Measurements from ENCODE around the gene ATP5PB. TPM values are rescaled to one million over a fixed set of nuclear protein-coding genes. Genes with fewer than 3 reads are reported as not detected.

The ATP5PB gene, protein sequence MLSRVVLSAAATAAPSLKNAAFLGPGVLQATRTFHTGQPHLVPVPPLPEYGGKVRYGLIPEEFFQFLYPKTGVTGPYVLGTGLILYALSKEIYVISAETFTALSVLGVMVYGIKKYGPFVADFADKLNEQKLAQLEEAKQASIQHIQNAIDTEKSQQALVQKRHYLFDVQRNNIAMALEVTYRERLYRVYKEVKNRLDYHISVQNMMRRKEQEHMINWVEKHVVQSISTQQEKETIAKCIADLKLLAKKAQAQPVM
- total RNA-seq (100 to 1,000 TPM in 3 of 5 donors, 10 to 100 TPM in 2; 21.6 to 362 (median 190) TPM), polyA plus RNA-seq (100 to 1,000 TPM; 207 to 373 (median 332) TPM)
- long read RNA-seq, donor 1, transcript ATP5PB-202 (7 exons, 3,156 nt), result major isoform, 29 of 48 reads
- long read RNA-seq, donor 1, partial matches to known transcripts, result 19 of 48 reads
- long read RNA-seq, donor 1, other reads (novel, unspliced or antisense), result 0 of 48 reads
- long read RNA-seq, donor 2, transcript ATP5PB-202 (7 exons, 3,156 nt), result major isoform, 43 of 54 reads
- long read RNA-seq, donor 2, partial matches to known transcripts, result 10 of 54 reads
- long read RNA-seq, donor 2, other reads (novel, unspliced or antisense), result 0 of 54 reads
- long read RNA-seq, donor 3, transcript ATP5PB-202 (7 exons, 3,156 nt), result major isoform, 47 of 55 reads
- long read RNA-seq, donor 3, partial matches to known transcripts, result 6 of 55 reads
- long read RNA-seq, donor 3, other reads (novel, unspliced or antisense), result 0 of 55 reads
- long read RNA-seq, donor 4, transcript ATP5PB-202 (7 exons, 3,156 nt), result major isoform, 9 of 9 reads
- long read RNA-seq, donor 4, partial matches to known transcripts, result 0 of 9 reads
- long read RNA-seq, donor 4, other reads (novel, unspliced or antisense), result 0 of 9 reads
- long read RNA-seq, donor 5, transcript ATP5PB-202 (7 exons, 3,156 nt), result major isoform, 60 of 91 reads
- long read RNA-seq, donor 5, partial matches to known transcripts, result 9 of 91 reads
- long read RNA-seq, donor 5, other reads (novel, unspliced or antisense), result 18 of 91 reads
- long read RNA-seq, donor 6, result 0 reads
- long read RNA-seq, donor 7, transcript ATP5PB-202 (7 exons, 3,156 nt), result major isoform, 113 of 136 reads
- long read RNA-seq, donor 7, partial matches to known transcripts, result 23 of 136 reads
- long read RNA-seq, donor 7, other reads (novel, unspliced or antisense), result 0 of 136 reads
- long read RNA-seq, donor 8, transcript ATP5PB-202 (7 exons, 3,156 nt), result major isoform, 93 of 107 reads
- long read RNA-seq, donor 8, partial matches to known transcripts, result 7 of 107 reads
- long read RNA-seq, donor 8, other reads (novel, unspliced or antisense), result 5 of 107 reads
- long read RNA-seq, donor 9, transcript ATP5PB-202 (7 exons, 3,156 nt), result major isoform, 93 of 151 reads
- long read RNA-seq, donor 9, partial matches to known transcripts, result 56 of 151 reads
- long read RNA-seq, donor 9, other reads (novel, unspliced or antisense), result 0 of 151 reads
- long read RNA-seq, donor 10, transcript ATP5PB-202 (7 exons, 3,156 nt), result major isoform, 41 of 41 reads
- long read RNA-seq, donor 10, partial matches to known transcripts, result 0 of 41 reads
- long read RNA-seq, donor 10, other reads (novel, unspliced or antisense), result 0 of 41 reads

DNA sequence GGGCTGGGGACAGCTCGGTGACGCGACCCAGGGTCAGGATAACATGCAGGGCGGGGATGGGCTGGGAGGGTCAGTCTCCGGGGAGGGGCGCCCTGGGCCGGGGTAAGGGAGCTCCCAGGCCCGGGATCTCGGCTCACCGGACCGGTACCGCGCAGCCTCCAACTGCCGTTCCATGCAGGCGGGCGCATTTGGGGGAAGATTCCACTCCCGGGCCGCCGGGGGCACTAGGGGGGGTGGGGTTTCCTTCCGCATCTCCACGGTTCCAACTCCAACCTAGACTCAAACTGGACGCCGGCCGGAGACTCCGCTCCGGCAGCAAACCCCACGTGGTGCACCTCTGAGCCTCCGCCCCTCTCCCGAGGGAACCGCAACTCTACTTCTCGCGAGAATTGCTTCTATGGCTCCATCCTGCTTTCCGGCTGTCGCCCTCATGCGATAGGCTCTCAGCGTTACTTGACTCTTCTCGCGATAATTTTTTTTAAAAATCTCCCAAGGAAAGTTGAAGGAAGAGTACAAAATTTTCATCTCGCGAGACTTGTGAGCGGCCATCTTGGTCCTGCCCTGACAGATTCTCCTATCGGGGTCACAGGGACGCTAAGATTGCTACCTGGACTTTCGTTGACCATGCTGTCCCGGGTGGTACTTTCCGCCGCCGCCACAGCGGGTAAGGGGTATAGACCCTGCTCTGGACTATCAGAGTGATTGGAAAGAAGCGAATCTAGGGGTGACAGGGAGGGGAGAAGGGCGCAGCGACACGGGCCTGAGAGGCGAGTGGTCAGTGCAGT is at the start of gene ATP5PB, which contains the start of gene WDR77:
ATP5PB (plus strand) TSS at position 547 of the 785 bp plus-strand sequence; CDS start at position 625, 78 bp downstream.
WDR77 (minus strand) TSS at position 339 of the 785 bp plus-strand sequence; CDS start at position 252, 87 bp downstream.
- Histone ChIP-seq H3K4me1 (peaks cover 41 to 78% (median 62%) of the 10 kb centered on the region in 4 donors), H3K27me3 (no peaks in the 10 kb centered on the region), H3K9me3 (no peaks in the 10 kb centered on the region), H3K4me3 (peak within 1 kb of the TSS; percentile 88 to 94 (median 90)), H3K36me3 (peaks cover 5 to 48% (median 34%) of the 10 kb centered on the region in 4 donors), H3K27ac (peak within 1 kb of the TSS; percentile 90 to 95 (median 90))
- WGBS, 5 donors, result 0 to 1% (median 0%) methylated on average over 35 to 54 of the region's 54 CpGs
- DNase-seq, result peak; percentile 94 to 99
- intact Hi-C loops (cut with DNase I; ENCODE audit: low total_unique reads), result no loop called here
- TF ChIP-seq EP300 (IDR thresholded peaks at IDR 0.05) (no peak), POLR2AphosphoS5 (IDR thresholded peaks at IDR 0.05) (peak in 2 of 3 donors; percentile 24 to 68)

DNA sequence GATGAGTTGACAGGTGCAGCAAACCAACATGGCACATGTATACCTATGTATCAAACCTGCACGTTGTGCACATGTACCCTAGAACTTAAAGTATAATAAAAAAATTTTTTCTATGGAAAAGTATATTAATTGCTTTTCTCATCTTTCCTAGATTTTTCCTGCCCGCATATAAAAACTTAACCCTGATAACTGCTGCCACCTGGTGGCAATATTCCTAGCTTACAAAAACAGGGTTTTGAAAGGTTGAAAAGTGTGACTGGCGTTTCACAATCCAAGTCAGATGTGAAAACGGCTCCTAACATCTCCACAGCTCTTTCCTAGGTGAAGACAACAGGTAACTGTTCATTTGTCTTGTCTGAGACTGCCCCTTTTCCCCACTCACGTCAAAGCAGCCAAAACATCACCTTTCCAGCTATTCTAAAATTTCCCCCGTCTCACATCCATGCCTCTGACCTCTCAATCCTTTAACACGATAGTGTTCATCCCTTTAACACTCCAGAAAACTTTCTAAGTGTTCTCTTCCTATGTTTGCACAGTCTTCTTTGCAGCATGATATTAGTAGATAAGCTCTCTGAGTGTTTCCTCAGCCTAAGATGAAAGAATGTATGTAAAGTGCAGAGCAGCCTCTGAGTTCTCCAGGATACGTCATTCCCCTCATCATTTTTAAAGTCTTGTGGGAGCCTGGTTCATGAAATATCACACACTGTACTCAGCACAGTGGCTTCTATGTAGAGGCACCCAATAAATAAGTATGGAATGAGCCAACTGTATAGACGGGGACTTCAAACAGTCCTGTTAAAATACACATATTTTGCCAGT is 49.3 kb upstream of the ATP5PB start:
- H3K27me3 ChIP-seq, result peaks cover 0 to 8% (median 0%) of the 10 kb centered on the region in 3 donors
- WGBS, 5 donors, result 19 to 28% (median 23%) methylated on average over 9 of the region's 9 CpGs
- intact Hi-C loops (cut with DNase I; ENCODE audit: low total_unique reads), result loop anchor here (5.0 kb wide), 1 partner anchor 178 kb away; no protein-coding TSS in a partner anchor
- no peaks in the 10 kb centered on the region for H3K36me3 ChIP-seq
- no peaks in the 10 kb centered on the region for H3K9me3 ChIP-seq
- peaks cover 0 to 12% (median 4%) of the 10 kb centered on the region in 4 donors for H3K4me1 ChIP-seq
- TF ChIP-seq EP300 (IDR thresholded peaks at IDR 0.05) (no peak), POLR2AphosphoS5 (IDR thresholded peaks at IDR 0.05) (no peak), POLR2A (IDR thresholded peaks at IDR 0.05) (no peak)
- TF ChIP-seq, protein P1, sequence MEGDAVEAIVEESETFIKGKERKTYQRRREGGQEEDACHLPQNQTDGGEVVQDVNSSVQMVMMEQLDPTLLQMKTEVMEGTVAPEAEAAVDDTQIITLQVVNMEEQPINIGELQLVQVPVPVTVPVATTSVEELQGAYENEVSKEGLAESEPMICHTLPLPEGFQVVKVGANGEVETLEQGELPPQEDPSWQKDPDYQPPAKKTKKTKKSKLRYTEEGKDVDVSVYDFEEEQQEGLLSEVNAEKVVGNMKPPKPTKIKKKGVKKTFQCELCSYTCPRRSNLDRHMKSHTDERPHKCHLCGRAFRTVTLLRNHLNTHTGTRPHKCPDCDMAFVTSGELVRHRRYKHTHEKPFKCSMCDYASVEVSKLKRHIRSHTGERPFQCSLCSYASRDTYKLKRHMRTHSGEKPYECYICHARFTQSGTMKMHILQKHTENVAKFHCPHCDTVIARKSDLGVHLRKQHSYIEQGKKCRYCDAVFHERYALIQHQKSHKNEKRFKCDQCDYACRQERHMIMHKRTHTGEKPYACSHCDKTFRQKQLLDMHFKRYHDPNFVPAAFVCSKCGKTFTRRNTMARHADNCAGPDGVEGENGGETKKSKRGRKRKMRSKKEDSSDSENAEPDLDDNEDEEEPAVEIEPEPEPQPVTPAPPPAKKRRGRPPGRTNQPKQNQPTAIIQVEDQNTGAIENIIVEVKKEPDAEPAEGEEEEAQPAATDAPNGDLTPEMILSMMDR (IDR thresholded peaks at IDR 0.05), result peak in 5 of 7 experiments; percentile 55 to 77 (median 69)
- no peak overlapping the region for H3K27ac ChIP-seq
- H3K4me3 ChIP-seq, result no peak overlapping the region
- peak; percentile 63 to 73 for DNase-seq

DNA sequence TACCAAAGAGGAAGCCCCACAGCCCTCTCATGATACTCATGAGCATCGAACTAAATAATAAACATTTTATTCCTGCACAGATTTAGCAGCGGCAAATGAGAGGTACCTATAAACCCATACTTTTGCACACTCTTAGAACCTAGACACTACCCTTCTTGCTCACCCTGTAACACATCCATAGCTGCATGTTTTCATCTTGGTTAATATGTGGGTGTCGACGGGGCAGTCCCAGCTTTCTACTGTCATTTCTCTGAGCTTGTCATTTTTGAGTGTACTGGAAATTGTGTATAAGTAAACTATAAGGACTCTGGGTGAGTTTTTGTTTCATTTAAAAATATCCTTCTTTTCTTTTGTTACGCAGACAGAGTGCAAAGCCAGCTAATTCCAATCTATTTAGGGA is 47.2 kb upstream of the ATP5PB start:
- WGBS, 5 donors, result 76 to 89% (median 83%) methylated on average over 5 of the region's 5 CpGs
- Histone ChIP-seq H3K4me3 (no peak overlapping the region), H3K9me3 (no peaks in the 10 kb centered on the region), H3K27ac (no peak overlapping the region), H3K4me1 (peaks cover 0 to 24% (median 14%) of the 10 kb centered on the region in 4 donors), H3K27me3 (peaks cover 0 to 8% (median 0%) of the 10 kb centered on the region in 3 donors), H3K36me3 (no peaks in the 10 kb centered on the region)
- DNase-seq, result no peak
- intact Hi-C loops (cut with DNase I; ENCODE audit: low total_unique reads), result no loop called here
- no peak for TF ChIP-seq POLR2AphosphoS5 (IDR thresholded peaks at IDR 0.05)
- no peak for TF ChIP-seq POLR2A (IDR thresholded peaks at IDR 0.05)
- TF ChIP-seq, protein P1 (IDR thresholded peaks at IDR 0.05), result no peak

Data from stomach (tissue), 19 donors.